Colonic mucosa (tissue), 4 donors: ENCODE data around the gene EIF2AK2. TPM values are rescaled to one million over a fixed set of nuclear protein-coding genes. Genes with fewer than 3 reads are reported as not detected.
"Not testable (repeated sequence)": the region's sequence is repeated elsewhere in the genome, so short reads cannot be mapped to it uniquely, and the experiment has no call there.

Source experiments
- DNase-seq: peaks from one replicate; pipeline ENCODE4 v3.0.0-alpha.2; 2020
- H3K27ac ChIP-seq: fragments of 200-600 bp; one replicate; pipeline ENCODE4 v1.8.0; 2021
- H3K27me3 ChIP-seq: fragments of 200-600 bp; one replicate; pipeline ENCODE4 v1.8.0; 2021
- H3K36me3 ChIP-seq: fragments of 200-600 bp; one replicate; pipeline ENCODE4 v1.8.0; 2021
- H3K4me1 ChIP-seq: fragments of 200-600 bp; one replicate; pipeline ENCODE4 v1.8.0; 2021; ENCODE audit warnings: mild to moderate bottlenecking
- H3K4me3 ChIP-seq: fragments of 200-600 bp; one replicate; pipeline ENCODE4 v1.8.0; 2021
- H3K9ac ChIP-seq, 2 donors: one replicate each; pipeline ENCODE4 v1.7.0; 2013; ENCODE audit warnings: control low read depth in 2 of 2, low read depth in 2 of 2, low read length in 2 of 2
- H3K9me3 ChIP-seq: fragments of 200-600 bp; one replicate; pipeline ENCODE4 v1.8.0; 2021
- intact Hi-C: fragments of 100-400 bp; cut with DNase I; formaldehyde crosslinking; loops from one replicate; pipeline ENCODE4 v1.14.1; 2022
- total RNA-seq, 2 donors: library from RNA; stranded (reverse); fragmentation: NEBNext Ultra II Directional in 1 of 2; extraction: Animal tissue kit (Norgen Biotek cat#: 25700) in 1 of 2; gene quantifications; one replicate each; pipeline ENCODE4 v1.2.1, GENCODE V29; 2021
- TF ChIP-seq, protein P1 (sequence below): fragments of 200-600 bp; IDR thresholded peaks from one replicate; pipeline ENCODE4 v1.8.0; 2022; ENCODE audit warnings: antibody characterized with exemption, mild to moderate bottlenecking
- donor health status: healthy.
- donor health status: DM: no; HTN: no; CAD: no.
- donor health status: DM: no; HTN: no; CAD: no.

The EIF2AK2 gene
- total RNA-seq, 2 donors from 2014 or later: 35.4 to 37.3 TPM

DNA sequence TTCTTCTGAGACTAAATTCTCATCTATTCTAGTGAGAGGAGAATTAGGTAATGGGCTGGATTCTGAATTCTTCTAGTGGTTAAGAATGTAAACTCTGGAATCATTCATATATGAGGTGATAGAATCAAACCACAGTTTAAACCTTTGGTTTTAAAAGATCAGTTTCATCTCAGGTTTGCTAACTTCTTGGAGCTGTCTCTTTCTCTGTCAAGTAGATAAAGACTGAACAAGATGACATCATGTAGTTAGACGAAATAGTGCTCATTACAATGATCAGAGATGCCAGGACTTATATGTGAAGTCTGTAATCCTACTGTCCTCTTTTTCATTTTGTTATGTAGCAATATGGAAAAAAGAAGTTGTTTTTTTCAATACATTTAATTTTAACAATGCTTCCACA, 44.4 kb upstream of the EIF2AK2 start:
- DNase-seq: no peak
- H3K9me3 ChIP-seq: no peaks in the 10 kb centered on the region
- no peak overlapping the region for H3K9ac ChIP-seq
- TF ChIP-seq, protein P1, sequence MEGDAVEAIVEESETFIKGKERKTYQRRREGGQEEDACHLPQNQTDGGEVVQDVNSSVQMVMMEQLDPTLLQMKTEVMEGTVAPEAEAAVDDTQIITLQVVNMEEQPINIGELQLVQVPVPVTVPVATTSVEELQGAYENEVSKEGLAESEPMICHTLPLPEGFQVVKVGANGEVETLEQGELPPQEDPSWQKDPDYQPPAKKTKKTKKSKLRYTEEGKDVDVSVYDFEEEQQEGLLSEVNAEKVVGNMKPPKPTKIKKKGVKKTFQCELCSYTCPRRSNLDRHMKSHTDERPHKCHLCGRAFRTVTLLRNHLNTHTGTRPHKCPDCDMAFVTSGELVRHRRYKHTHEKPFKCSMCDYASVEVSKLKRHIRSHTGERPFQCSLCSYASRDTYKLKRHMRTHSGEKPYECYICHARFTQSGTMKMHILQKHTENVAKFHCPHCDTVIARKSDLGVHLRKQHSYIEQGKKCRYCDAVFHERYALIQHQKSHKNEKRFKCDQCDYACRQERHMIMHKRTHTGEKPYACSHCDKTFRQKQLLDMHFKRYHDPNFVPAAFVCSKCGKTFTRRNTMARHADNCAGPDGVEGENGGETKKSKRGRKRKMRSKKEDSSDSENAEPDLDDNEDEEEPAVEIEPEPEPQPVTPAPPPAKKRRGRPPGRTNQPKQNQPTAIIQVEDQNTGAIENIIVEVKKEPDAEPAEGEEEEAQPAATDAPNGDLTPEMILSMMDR: no peak
- H3K36me3 ChIP-seq: peaks cover 5% of the 10 kb centered on the region
- H3K4me1 ChIP-seq: no peaks in the 10 kb centered on the region
- no peak overlapping the region for H3K4me3 ChIP-seq
- H3K27ac ChIP-seq: no peak overlapping the region
- intact Hi-C loops: no loop called here
- H3K27me3 ChIP-seq: no peaks in the 10 kb centered on the region

DNA sequence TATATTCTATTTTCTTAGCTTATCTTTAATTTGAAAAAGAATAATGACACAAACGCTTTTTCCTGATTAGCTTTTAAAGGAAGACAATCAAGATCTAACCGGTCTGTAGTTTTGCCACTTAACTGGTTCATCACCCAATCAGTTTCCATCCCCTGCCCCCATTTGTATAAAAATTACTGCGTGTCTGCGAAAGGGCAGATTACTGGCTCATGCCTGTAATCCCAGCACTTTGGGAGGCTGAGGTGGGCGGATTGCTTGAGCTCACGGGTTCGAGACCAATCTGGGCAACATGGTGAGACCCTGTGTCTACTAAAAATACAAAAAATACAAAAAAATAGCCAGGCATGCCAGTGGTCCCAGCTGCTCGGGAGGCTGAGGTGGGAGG, 41.9 kb upstream of the EIF2AK2 start:
- Histone ChIP-seq H3K36me3 (no peaks in the 10 kb centered on the region), H3K9me3 (no peaks in the 10 kb centered on the region), H3K27ac (no peak overlapping the region), H3K4me1 (no peaks in the 10 kb centered on the region), H3K27me3 (no peaks in the 10 kb centered on the region), H3K9ac (no peak overlapping the region), H3K4me3 (no peak overlapping the region)
- intact Hi-C loops: no loop called here
- TF ChIP-seq, protein P1: no peak
- DNase-seq: no peak

- no peaks in the 10 kb centered on the region for H3K9me3 ChIP-seq
- H3K27ac ChIP-seq: peak within 1 kb of the TSS; percentile 86
- intact Hi-C loops: no loop called here
- H3K36me3 ChIP-seq: no peaks in the 10 kb centered on the region
- H3K4me1 ChIP-seq: no peaks in the 10 kb centered on the region
- H3K4me3 ChIP-seq: peak within 1 kb of the TSS; percentile 97
- DNase-seq: peak; percentile 91
- TF ChIP-seq, protein P1: no peak
- no peaks in the 10 kb centered on the region for H3K27me3 ChIP-seq
- peak within 1 kb of the TSS; percentile 68 to 76 for H3K9ac ChIP-seq
Observed at GRCh38 chr2:37196320-37197195, 39.8 kb upstream of the EIF2AK2 start, which contains the start of gene CEBPZOS. CEBPZOS (plus strand) TSS chr2:37196496; CDS start chr2:37199705, 3,209 bp downstream.

GRCh38 chr2:37195862-37196319, 39.1 kb upstream of the EIF2AK2 start:
- H3K4me1 ChIP-seq, H3K27me3 ChIP-seq, intact Hi-C loops, H3K36me3 ChIP-seq, DNase-seq, H3K9me3 ChIP-seq: not testable (repeated sequence)
- H3K27ac ChIP-seq: peak overlapping the region; percentile 86
- H3K9ac ChIP-seq: peak overlapping the region; percentile 68 to 76
- H3K4me3 ChIP-seq: peak overlapping the region; percentile 97

GRCh38 chr2:37192551-37192950, 35.8 kb upstream of the EIF2AK2 start:
- Histone ChIP-seq H3K27me3 (no peaks in the 10 kb centered on the region), H3K9me3 (no peaks in the 10 kb centered on the region), H3K36me3 (no peaks in the 10 kb centered on the region), H3K4me3 (no peak overlapping the region), H3K9ac (no peak overlapping the region), H3K27ac (no peak overlapping the region), H3K4me1 (no peaks in the 10 kb centered on the region)
- intact Hi-C loops: no loop called here
- no peak for DNase-seq
- TF ChIP-seq, protein P1: no peak

GRCh38 chr2:37191747-37192146, 35.0 kb upstream of the EIF2AK2 start:
- intact Hi-C loops: no loop called here
- Histone ChIP-seq H3K4me3 (no peak overlapping the region), H3K9me3 (no peaks in the 10 kb centered on the region), H3K9ac (no peak overlapping the region), H3K4me1 (no peaks in the 10 kb centered on the region), H3K27ac (no peak overlapping the region), H3K27me3 (no peaks in the 10 kb centered on the region), H3K36me3 (no peaks in the 10 kb centered on the region)
- TF ChIP-seq, protein P1: no peak
- no peak for DNase-seq
